HG03469 (cell line): ENCODE data around the gene TOP3A.
"Not testable (repeated sequence)": the region's sequence is repeated elsewhere in the genome, so short reads cannot be mapped to it uniquely, and the experiment has no call there.

Source experiments
- ATAC-seq: cut with Tn5 transposase; IDR thresholded peaks from one replicate; pipeline ENCODE4 v1.9.1; 2021; ENCODE audit warnings: mild to moderate bottlenecking, moderate library complexity, moderate number of reproducible peaks; ENCODE audit not compliant: unreplicated experiment

Gene TOP3A

DNA sequence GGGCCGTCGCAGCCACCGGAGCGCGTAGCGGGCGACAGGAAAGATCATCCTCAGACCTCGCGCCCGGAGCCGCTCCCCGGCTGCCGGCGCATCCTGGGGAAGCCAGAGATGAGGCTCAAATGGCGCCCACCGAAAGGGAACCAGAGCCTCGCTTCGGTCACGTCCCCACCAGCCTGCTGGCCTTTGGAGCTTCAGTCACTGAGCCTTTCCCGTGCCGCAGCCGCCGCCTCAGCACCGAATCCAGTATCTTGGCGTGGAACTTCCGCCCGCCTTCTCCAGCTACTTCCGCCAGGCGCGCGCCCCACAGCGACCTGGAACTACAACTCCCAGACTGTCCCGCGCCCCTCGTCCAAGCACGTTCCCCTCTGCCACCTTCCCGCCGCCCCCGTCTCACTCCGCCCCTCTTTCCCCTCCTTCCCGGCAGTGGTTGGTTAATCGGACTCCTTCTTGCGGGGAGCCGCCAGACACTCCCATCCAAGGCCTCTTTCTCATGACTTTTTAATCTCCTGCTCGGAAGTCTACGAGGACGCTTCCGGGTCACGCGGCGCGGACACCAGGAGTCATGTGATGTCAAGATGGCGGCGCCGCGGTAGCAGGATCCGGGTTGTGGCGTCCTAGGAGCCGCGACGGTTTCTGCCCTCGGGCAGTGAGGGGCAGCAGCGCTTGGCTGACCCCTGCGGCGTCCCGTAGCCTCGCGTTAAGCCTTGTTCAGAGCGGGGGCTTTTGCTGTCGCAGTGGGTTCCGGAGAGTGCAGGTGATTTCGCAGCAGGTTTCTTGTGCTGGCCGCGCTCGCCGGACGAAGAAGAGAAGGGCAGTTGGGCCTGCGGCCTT, at the start of gene TOP3A, which contains the start of gene SMCR8:
TOP3A (minus strand) TSS at position 264 of the 831 bp plus-strand sequence; CDS start at position 48, 216 bp downstream.
SMCR8 (plus strand) TSS at position 563 of the 831 bp plus-strand sequence. CDS start 497 bp downstream, outside the sequence.
- peak; percentile 43 for ATAC-seq

- no peak for ATAC-seq
These were observed 49.4 kb upstream of the TOP3A start for GRCh38 chr17:18364166-18364565.

DNA sequence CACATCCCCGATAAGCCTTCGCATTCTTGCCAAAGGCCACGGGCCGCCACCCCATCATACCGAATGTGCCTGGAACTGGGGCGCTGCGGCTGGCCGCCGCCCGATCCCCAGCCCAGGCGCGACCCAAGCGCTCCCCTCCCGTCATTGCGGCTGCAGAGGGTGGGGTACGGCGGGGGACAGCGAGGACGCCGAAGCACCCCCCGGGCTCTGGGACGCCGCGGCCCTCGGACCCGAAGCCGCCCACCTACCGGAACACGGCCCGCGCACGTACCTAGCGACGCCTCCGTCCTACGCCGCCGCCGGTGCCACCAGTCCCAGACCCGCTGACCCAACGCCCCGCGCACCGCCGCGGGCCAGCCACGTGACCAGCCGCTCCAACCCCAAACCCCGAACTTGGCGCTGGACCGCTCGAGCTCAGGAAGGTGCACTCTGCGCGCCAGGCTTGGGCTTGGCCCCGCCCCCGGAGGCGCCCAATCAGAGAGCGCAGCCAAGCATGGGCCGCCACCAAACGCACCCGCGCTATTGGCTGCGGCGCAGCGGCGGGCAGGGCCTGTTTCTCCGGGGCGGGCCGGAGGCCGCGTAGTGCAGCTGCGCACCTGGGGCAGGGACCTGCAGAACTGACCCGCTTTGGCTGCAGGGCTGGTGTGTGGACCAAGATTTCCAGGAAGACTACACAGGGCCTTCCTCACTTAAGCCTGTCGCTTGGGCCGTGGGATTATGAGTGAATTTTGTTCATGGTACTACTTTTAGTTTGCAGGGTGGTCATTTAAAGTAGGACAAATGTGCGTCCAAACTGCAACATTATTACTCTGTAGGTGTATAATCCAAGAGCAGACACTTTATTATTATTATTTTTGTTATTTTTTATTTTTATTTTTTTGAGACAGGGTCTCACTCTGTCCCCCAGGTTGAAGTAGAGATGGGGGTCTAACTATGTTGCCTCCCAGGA, 48.6 kb upstream of the TOP3A start, which contains the start of gene SHMT1:
SHMT1 (minus strand) TSS at position 450 of the 949 bp plus-strand sequence. CDS start 7,569 bp downstream, outside the sequence.
- peak; percentile 92 for ATAC-seq

- no peak for ATAC-seq
These were observed 47.9 kb upstream of the TOP3A start for GRCh38 chr17:18362698-18363100.

DNA sequence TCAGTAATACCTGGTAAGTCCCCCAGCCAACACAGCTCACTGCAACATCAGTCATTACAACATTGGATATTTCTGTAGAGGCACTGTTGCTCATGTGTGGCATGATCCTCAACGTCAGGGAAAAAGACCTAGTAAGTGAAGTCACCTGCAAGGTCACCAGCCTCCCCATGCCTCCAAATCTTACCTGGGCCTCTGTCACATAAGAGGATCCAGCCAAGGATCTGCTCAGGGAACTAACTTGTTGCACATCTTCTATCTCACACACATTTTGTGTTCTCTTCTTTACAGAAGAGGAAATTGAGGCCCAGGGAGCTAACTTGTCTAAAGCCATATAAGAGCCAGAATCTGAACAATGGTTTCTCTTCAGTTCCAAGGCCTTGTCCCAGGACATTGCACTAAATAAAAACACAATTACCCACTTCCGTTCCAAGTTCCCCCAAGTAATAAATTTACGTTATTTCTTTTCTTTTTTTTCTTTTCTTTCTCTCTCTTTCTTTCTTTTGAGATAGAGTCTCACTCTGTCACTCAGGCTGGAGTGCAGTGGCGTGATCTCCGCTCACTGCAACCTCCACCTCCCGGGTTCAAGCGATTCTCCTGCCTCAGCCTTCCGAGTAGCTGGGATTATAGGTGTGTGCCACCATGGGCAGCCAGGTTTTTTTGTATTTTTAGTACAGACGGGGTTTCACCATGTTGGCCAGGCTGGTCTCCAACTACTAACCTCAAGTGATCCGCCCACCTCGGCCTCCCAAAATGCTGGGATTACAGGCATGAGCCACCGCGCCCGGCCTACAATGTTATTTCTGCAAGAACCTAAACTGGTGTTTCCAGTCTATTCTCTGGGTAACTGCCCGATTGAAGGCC, 47.3 kb upstream of the TOP3A start:
- ATAC-seq, result no peak

GRCh38 chr17:18360518-18360917, 45.7 kb upstream of the TOP3A start:
- ATAC-seq, result no peak

- ATAC-seq, result no peak
These were observed 41.8 kb upstream of the TOP3A start for GRCh38 chr17:18356624-18357023.

DNA sequence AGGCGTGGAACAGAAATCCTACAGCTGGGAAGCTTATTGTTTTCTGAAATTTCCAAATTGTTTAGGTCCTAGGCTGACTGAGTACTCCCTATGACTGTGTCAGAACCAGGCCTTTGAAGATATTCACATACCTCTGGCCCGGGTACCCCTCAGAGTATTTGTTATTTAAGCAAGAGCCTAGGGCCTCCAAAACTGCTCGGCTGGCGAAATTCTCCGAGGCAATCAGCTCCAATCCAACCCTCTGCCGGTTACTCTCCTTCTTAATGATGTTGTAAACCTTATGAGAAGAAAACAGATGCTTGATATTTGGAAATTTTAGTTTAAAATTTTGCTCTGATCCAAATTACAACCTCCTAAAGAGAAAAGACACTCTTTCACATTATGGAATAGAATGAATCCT, 38.7 kb upstream of the TOP3A start:
- ATAC-seq, result no peak

- ATAC-seq, result no peak
These were observed 29.2 kb upstream of the TOP3A start for GRCh38 chr17:18344021-18344420.

DNA sequence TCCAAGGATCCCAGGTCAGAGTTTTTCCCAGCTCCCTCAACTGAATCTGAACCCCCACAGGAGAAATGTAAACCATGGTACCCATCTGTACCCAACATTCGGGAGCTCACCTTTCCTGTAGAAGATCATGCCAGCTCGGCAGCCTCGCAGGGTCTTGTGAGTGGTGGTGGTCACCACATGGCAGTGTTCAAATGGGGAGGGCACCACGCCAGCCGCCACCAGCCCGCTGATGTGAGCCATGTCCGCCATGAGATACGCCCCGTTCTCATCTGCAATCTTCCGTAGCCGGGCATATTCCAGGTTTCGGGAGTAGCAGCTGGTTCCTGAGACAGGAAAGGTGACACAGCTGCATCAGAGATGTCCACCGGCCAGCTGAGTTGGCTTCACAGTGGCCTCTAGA, 25.1 kb upstream of the TOP3A start:
- ATAC-seq, result no peak

- not testable (repeated sequence) for ATAC-seq
These were observed 23.4 kb upstream of the TOP3A start for GRCh38 chr17:18338158-18338557.

- ATAC-seq, result no peak
These were observed 18.2 kb upstream of the TOP3A start for GRCh38 chr17:18332909-18333489.

- ATAC-seq, result no peak
These were observed 17.1 kb upstream of the TOP3A start for GRCh38 chr17:18331879-18332278.

GRCh38 chr17:18328643-18329204, 13.9 kb upstream of the TOP3A start:
- no peak for ATAC-seq

DNA sequence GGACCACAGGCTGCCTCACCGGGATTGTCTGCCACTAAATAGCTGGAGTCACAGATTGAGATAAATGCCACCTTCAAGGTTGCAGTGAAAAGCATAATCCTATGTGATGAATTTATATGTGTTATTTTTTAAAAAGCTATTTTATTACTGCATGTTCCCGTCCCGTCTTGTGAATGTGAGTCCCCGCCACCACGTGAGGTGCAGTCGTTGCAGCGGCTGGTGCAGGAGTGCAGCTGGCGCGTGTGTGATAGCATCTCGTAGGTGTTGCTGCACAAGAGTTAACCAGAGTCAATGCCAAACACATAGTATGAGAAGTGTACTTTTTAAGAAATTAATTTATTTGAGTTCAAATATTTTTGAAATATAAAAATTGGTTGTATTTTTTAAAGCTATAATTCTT, 12.8 kb upstream of the TOP3A start:
- ATAC-seq, result no peak

DNA sequence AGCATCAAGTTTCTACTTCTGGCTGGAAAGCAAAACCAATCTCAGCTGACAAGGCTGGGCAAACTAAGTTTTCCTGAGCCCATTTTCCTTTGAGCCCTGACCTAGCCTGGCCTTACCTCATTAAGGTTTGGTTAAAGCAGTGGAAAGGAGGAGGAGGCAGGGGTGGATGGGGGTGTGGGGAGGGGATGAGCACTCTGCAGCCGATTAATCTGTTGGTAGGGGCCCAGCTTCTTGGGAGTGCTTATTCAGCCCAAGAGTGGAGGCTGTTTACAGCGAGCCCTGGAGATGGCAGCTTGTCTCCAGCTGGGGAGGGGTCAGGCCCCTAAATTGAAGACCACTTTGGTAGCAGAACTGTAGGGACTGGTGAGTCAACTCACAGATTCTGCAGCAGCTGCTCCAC, 12.3 kb upstream of the TOP3A start:
- no peak for ATAC-seq

- ATAC-seq, result no peak
These were observed 11.8 kb upstream of the TOP3A start for GRCh38 chr17:18326572-18326971.

DNA sequence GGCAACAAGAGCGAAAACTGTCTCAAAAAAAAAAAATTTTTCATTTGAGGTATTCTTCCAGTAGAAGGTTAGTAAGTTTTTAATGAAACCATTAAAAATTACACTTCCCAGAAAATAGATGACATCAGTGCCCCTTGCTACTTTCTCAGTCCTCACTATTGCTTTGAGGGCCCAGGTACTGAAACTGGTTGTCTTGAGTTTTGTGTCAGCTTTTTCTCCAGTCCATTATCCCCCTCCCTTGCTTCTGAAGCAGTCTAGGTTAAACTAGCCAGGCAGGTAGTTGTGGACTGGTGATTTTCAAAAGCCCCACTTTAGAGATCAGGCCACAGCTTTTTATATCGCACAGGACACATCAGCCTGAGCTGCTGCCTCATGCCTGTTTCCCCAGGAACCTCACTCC, 11.2 kb upstream of the TOP3A start:
- no peak for ATAC-seq

GRCh38 chr17:18324140-18325050, 9.6 kb upstream of the TOP3A start:
- no peak for ATAC-seq
